Smooth muscle cell (in vitro differentiated cells): Measurements from ENCODE around the gene GPR85. TPM values are rescaled to one million over a fixed set of nuclear protein-coding genes. Genes with fewer than 3 reads are reported as not detected.
"Not testable (repeated sequence)": the region's sequence is repeated elsewhere in the genome, so short reads cannot be mapped to it uniquely, and the experiment has no call there.

Experiments used
- DNase-seq: peaks from one replicate; lab custom pipeline; 2025; ENCODE audit not compliant: unreplicated experiment; lab: John Stamatoyannopoulos, UW
- H2AFZ ChIP-seq: fragments of 200-600 bp; sonication (generic); 2 replicates; pipeline ENCODE4 v1.6.0; 2016; ENCODE audit warnings: antibody characterized with exemption, low read depth, mild to moderate bottlenecking
- H3F3A ChIP-seq: fragments of 200-600 bp; sonication (generic); 2 replicates; pipeline ENCODE4 v1.6.0; 2017; ENCODE audit warnings: antibody characterized with exemption, low read depth
- H3K27ac ChIP-seq: fragments of 200-600 bp; sonication (generic); 2 replicates; pipeline ENCODE4 v1.5.1; 2016; ENCODE audit warnings: low read depth, mild to moderate bottlenecking
- H3K27me3 ChIP-seq: fragments of 200-600 bp; sonication (generic); 2 replicates; pipeline ENCODE4 v1.6.1; 2016; ENCODE audit warnings: low read depth, mild to moderate bottlenecking
- H3K36me3 ChIP-seq: fragments of 200-600 bp; sonication (generic); 2 replicates; pipeline ENCODE4 v1.5.1; 2016; ENCODE audit warnings: low read depth
- H3K4me1 ChIP-seq: fragments of 200-600 bp; sonication (generic); 2 replicates; pipeline ENCODE4 v1.5.1; 2016; ENCODE audit warnings: low read depth
- H3K4me2 ChIP-seq: fragments of 200-600 bp; sonication (generic); 2 replicates; pipeline ENCODE4 v1.6.0; 2016; ENCODE audit warnings: mild to moderate bottlenecking
- H3K4me3 ChIP-seq: fragments of 200-600 bp; sonication (generic); 2 replicates; pipeline ENCODE4 v1.5.1; 2016; ENCODE audit warnings: mild to moderate bottlenecking
- H3K79me2 ChIP-seq: fragments of 200-600 bp; sonication (generic); 2 replicates; pipeline ENCODE4 v1.6.0; 2016; ENCODE audit warnings: low read depth, mild to moderate bottlenecking
- H3K9ac ChIP-seq: fragments of 200-600 bp; sonication (generic); 2 replicates; pipeline ENCODE4 v1.6.0; 2016; ENCODE audit warnings: low read depth
- H3K9me3 ChIP-seq: fragments of 200-600 bp; sonication (generic); replicated peaks from 2 replicates; pipeline ENCODE4 v1.5.1; 2016; ENCODE audit warnings: low read depth
- H4K20me1 ChIP-seq: fragments of 200-600 bp; sonication (generic); 2 replicates; pipeline ENCODE4 v1.6.0; 2016; ENCODE audit warnings: low read depth
- CTCF ChIP-seq: fragments of 200-600 bp; sonication (generic); IDR thresholded peaks from 2 replicates; pipeline ENCODE4 v1.5.1; 2017; ENCODE audit warnings: borderline replicate concordance, mild to moderate bottlenecking, antibody characterized with exemption; ENCODE audit not compliant: insufficient read depth, poor library complexity, severe bottlenecking
- WGBS: methylation state at CpG from one replicate; pipeline ENCODE4 v1.1.7; 2016; ENCODE audit warnings: low lambda C conversion rate; 5-methylcytosine and 5-hydroxymethylcytosine counted together
- polyA plus RNA-seq: library from polyadenylated mRNA; unstranded; fragments of >200 nt; fragmentation: Nextera tagmentation; extraction: Ambion mirVana; gene quantifications from 2 replicates; pipeline ENCODE4 v1.2.1, GENCODE V29; 2016
- total RNA-seq: library from RNA; depleted of rRNA; stranded (reverse); fragments of >200 nt; gene quantifications from 2 replicates; pipeline ENCODE4 v1.2.3, GENCODE V29; 2014

Gene GPR85
- total and polyA plus RNA-seq, 2 experiments from 2014 or later: 0.93 to 1.9 TPM

GRCh38 chr7:113062499-113062898 is 24.1 kb downstream of the GPR85 start:
- Histone ChIP-seq H3K4me1 (no peaks in the 10 kb centered on the region), H2AFZ (no peak overlapping the region), H3K27me3 (no peaks in the 10 kb centered on the region), H3K27ac (no peak overlapping the region), H3F3A (no peaks in the 10 kb centered on the region), H3K9ac (no peak overlapping the region), H3K9me3 (no peaks in the 10 kb centered on the region), H3K4me3 (no peak overlapping the region), H3K4me2 (no peak overlapping the region), H4K20me1 (no peaks in the 10 kb centered on the region), H3K79me2 (no peaks in the 10 kb centered on the region), H3K36me3 (no peaks in the 10 kb centered on the region)
- 89% methylated on average over 2 of the region's 2 CpGs for WGBS
- TF ChIP-seq CTCF: no peak
- no peak for DNase-seq

- Histone ChIP-seq H3K4me1 (no peaks in the 10 kb centered on the region), H3K79me2 (no peaks in the 10 kb centered on the region), H3F3A (no peaks in the 10 kb centered on the region), H3K27me3 (no peaks in the 10 kb centered on the region), H3K4me3 (no peak overlapping the region), H3K4me2 (no peak overlapping the region), H2AFZ (no peak overlapping the region), H3K9me3 (no peaks in the 10 kb centered on the region), H4K20me1 (no peaks in the 10 kb centered on the region), H3K9ac (no peak overlapping the region), H3K27ac (no peak overlapping the region), H3K36me3 (no peaks in the 10 kb centered on the region)
- 86% methylated on average over 2 of the region's 2 CpGs for WGBS
- no peak for TF ChIP-seq CTCF
- no peak for DNase-seq
These were observed 26.5 kb downstream of the GPR85 start for GRCh38 chr7:113060100-113060499.

GRCh38 chr7:113054938-113055337 is 31.7 kb downstream of the GPR85 start:
- H2AFZ ChIP-seq: no peak overlapping the region
- no peaks in the 10 kb centered on the region for H3K4me1 ChIP-seq
- H3K79me2 ChIP-seq: no peaks in the 10 kb centered on the region
- H3K4me3 ChIP-seq: no peak overlapping the region
- no peak overlapping the region for H3K4me2 ChIP-seq
- H3K27me3 ChIP-seq: no peaks in the 10 kb centered on the region
- no peaks in the 10 kb centered on the region for H3F3A ChIP-seq
- no peaks in the 10 kb centered on the region for H3K9me3 ChIP-seq
- DNase-seq: no peak
- 49% methylated on average over 2 of the region's 2 CpGs for WGBS
- no peaks in the 10 kb centered on the region for H4K20me1 ChIP-seq
- no peaks in the 10 kb centered on the region for H3K36me3 ChIP-seq
- TF ChIP-seq CTCF: no peak
- H3K9ac ChIP-seq: no peak overlapping the region
- H3K27ac ChIP-seq: no peak overlapping the region

GRCh38 chr7:113054272-113054671 is 32.4 kb downstream of the GPR85 start:
- not testable (repeated sequence) for H3F3A ChIP-seq, H3K79me2 ChIP-seq, H2AFZ ChIP-seq, H4K20me1 ChIP-seq, H3K9ac ChIP-seq, H3K4me2 ChIP-seq, DNase-seq, H3K9me3 ChIP-seq, H3K36me3 ChIP-seq, H3K4me1 ChIP-seq, H3K27ac ChIP-seq, H3K4me3 ChIP-seq, H3K27me3 ChIP-seq
- WGBS: 83% methylated on average over 3 of the region's 3 CpGs

- WGBS: 89% methylated on average over 1 of the region's 1 CpG
- not testable (repeated sequence) for H3K27me3 ChIP-seq, H3K9me3 ChIP-seq, H3K4me1 ChIP-seq, DNase-seq, H3K27ac ChIP-seq, H3K4me2 ChIP-seq, H4K20me1 ChIP-seq, H2AFZ ChIP-seq, H3K36me3 ChIP-seq, H3K4me3 ChIP-seq, H3K9ac ChIP-seq, H3K79me2 ChIP-seq, H3F3A ChIP-seq
These were observed 37.4 kb downstream of the GPR85 start for GRCh38 chr7:113049221-113049620.
